ENCODE data around the gene FOXN3.

- no peak for TF ChIP-seq POLR2A (IDR thresholded peaks at IDR 0.05; ENCODE audit: low read length)
- TF ChIP-seq GATA1 (IDR thresholded peaks at IDR 0.05; ENCODE audit: low read depth, low read length), result no peak
These were observed 123.6 kb downstream of the FOXN3 start for GRCh38 chr14:89293314-89293916.

Measured in erythroblast (primary cell).